ENCODE data around the gene PARVB.
"Not testable (repeated sequence)": the region's sequence is repeated elsewhere in the genome, so short reads cannot be mapped to it uniquely, and the experiment has no call there.

Gene PARVB

DNA sequence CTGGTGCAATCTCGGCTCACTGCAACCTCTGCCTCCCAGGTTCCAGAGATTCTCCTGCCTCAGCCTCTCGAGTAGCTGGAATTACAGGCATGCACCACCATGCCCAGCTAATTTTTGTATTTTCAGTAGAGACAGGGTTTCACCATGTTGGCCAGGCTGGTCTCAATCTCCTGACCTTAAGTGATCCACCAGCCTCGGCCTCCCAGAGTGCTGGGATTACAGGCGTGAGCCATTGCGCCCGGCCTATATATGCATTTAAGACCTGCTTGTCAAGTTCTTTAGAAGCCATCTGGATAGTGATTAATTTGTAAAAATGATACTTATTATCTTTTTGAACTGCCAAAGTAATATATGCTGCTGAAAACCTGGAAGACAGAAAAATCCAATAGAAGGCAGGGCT, 86.6 kb downstream of the PARVB start:
- DNase-seq (ENCODE audit: low spot score), result not testable (repeated sequence)

GRCh38 chr22:44111562-44112155, 87.6 kb downstream of the PARVB start:
- no peak for DNase-seq (ENCODE audit: low spot score)

DNA sequence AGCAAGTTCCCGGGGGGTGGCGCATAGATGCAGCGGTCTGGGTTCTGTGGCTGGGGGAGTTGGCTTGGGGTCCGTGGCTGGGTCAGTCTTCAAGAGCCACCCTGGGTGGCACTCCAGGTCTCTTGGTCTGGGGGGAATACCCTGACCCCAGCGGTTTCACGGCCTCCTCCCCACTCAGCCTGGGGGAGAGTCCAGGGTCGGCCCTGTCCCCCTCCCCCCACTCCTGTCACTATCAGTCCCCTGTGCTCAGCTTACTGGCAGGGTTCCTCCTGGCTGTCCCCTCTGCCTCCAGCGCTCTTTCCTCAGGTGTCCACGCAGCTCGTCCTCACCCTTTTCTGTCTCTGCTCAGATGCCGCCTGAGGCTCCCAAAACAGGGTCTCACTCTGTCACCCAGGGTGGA, 88.1 kb downstream of the PARVB start:
- no peak for DNase-seq (ENCODE audit: low spot score)

DNA sequence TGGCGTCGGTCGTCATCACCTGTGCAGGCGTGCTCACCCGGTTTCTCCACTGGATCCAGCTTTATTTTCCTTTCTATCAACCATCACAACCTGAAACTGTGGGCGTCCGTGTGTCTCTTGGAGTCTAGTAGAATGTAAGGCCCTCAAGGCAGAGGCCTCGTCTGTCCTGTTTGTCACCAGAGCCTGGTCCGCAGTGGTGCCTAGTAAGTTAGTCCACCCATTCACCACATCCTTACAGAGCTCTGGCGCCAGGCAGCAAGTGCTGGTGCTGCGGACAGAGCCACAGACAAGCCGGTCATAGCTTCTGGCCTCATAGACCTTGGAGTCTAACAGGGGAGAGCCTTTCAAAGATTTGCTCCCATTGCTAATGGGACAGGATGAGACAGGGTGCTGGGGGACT, 92.2 kb downstream of the PARVB start:
- no peak for DNase-seq (ENCODE audit: low spot score)

DNA sequence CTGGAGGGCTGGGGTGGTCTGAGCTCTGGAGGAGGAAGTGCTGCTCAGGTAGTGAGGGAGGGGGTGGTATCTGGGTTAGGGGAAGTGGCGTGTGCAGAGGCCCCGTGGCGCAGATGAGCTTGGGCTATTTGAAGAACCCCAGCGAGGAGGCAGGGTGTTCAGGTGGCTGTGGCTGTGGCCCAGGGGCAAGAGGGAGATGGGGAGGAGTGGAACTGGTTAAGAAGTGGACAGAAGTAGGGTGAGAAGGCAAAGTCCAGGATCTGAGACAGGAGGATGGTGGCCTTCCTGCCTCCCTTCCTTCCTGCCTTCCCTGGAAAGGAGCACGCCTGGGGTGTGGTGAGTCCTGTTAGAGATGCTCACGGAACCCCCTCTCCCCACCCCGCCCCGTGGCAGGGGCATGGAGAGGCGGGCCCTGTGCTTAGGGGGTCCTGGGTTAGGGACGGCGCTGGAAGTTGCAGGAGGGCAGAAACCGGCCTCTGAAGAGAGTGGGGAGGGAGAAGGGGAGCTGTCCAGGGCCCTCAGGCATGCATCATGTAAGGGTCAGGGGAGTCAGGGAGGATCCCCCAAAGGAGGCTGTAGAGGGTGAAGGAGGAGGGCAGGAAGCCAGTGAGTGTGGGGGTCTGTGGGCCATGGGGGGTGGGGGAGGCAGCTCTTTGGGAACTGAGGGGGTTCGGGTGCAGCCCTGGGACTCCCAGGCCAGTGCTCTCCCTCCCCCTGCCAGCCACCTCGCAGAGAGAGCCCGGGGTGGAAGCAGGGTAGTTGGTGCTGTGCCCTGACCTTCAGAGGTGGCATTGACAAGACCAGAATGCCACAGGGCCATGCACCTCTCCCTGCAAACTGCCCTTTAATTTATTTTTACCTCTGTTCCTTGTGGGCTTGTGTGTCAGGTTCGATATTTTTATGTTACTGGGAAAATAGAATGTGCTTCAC, 92.9 kb downstream of the PARVB start:
- no peak for DNase-seq (ENCODE audit: low spot score)

GRCh38 chr22:44117746-44118145, 93.6 kb downstream of the PARVB start:
- DNase-seq (ENCODE audit: low spot score), result no peak

GRCh38 chr22:44118645-44119315, 94.7 kb downstream of the PARVB start:
- no peak for DNase-seq (ENCODE audit: low spot score)

- DNase-seq (ENCODE audit: low spot score), result no peak
Observed at GRCh38 chr22:44119669-44120313, 95.7 kb downstream of the PARVB start.

DNA sequence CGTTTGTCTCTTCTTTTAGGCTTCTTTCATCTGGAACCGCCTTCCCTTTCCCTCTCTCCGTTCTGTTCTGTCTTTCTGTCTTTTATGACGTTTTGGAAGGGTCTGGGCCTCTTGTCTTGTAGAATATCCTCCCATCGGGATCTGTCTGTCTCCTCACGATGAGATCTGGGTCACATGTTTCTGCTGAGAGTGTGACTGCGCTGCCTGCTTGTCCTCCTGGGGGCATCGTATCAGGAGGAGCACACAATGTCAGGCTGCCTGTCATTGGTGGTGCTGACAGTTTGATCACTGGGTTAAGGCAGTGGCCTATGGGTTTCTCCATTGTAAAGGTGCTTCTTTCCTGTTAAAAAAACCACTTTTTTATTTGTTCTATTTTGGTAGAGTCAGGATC, 96.2 kb downstream of the PARVB start:
- no peak for DNase-seq (ENCODE audit: low spot score)

GRCh38 chr22:44125421-44125820, 101.3 kb downstream of the PARVB start:
- no peak for DNase-seq (ENCODE audit: low spot score)

DNA sequence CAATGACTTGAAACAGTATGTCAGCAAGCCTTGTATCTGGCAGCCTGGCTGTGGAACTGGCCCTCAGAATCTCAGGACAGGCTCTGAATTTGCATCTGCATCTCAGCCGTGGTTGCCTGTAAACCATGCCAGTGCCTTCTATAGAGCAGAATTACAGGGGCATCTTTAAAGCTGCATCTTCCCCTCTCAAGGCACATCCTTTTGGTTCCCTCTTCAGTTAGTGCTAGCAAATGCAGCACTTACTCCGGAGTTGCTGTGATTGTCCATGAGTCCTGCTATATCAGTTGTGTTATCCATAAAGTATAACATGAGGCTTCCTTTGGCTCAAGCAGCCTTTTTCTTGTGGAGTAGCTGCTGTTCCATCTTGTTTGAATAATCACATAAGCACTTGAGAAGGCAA, 102.7 kb downstream of the PARVB start:
- no peak for DNase-seq (ENCODE audit: low spot score)

GRCh38 chr22:44127356-44127755, 103.3 kb downstream of the PARVB start:
- DNase-seq (ENCODE audit: low spot score), result no peak

GRCh38 chr22:44128958-44129618, 105.0 kb downstream of the PARVB start:
- no peak for DNase-seq (ENCODE audit: low spot score)

GRCh38 chr22:44129619-44129976, 105.5 kb downstream of the PARVB start:
- DNase-seq (ENCODE audit: low spot score), result no peak

GRCh38 chr22:44130076-44130711, 106.1 kb downstream of the PARVB start:
- no peak for DNase-seq (ENCODE audit: low spot score)

- DNase-seq (ENCODE audit: low spot score), result no peak
Observed at GRCh38 chr22:44131412-44131811, 107.3 kb downstream of the PARVB start.

DNA sequence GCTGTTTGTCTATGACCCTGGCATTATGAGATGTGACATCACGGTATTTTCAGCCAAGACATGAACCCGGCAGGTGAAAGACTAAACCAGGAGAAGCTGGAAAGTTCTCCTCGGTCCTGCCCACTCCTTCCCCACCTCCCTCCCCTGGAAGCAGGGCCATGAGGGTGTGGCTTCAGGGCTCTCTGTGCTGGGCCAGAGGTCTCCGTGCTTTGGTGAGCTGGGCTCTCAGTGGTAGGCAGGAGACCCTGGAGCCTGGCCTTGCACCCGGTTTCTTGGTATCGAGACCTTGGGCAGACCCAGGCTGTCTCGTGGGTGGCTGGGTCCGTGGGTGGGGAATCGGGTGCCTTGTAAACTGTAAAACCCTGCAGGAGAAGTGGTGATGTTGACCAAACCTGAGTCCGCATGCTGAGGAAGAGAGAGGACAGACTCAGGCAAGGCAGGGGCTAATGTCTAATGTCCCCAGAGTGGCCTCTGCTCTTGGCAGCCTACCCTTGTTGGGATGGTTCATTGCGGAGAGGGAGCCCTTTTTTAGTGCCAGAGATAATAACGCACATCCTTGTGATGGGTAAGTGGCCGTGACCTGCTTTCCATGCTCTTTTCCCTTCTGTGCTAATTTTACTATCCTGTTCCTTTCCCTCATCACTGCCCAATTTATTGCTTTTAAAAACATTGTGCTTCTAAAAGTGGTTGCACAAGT, 108.0 kb downstream of the PARVB start:
- DNase-seq (ENCODE audit: low spot score), result no peak

DNA sequence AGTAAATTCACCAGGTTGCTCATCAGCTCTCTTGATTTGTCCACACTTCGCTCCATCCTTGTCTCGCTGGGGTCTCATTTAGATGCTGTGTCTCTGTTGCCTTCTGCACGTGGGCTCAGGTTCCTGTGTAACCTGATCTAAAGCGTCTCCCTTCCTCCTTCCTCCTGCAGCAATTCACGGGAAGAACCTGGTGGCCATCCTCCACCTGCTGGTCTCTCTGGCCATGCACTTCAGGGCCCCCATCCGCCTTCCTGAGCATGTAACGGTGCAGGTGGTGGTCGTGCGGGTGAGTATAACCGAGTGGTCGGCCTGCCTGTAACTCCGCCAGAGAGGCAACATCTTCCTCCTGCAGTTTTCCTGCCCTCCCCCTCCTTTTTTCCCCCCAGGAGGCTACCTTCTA, 108.6 kb downstream of the PARVB start:
- DNase-seq (ENCODE audit: low spot score), result no peak

DNA sequence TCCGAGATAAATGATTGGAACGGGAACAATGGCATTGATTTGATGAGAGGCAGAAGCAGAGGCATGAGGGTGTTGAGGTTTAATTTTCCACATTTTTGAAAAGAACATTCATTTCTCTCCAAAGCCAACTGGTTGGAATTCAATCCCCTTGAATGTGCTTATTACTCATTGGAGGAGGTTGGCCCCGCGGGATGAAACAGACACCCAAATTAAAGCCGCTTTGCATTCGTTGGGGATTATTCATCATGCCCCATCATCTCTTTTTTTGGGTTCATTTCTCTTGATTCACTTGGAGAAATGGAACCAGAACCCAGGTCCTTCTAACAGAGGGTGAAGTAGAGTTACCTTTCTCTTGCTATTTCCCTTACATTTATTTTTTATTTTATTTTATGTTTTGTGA, 109.1 kb downstream of the PARVB start:
- no peak for DNase-seq (ENCODE audit: low spot score)

GRCh38 chr22:44133901-44134571, 109.9 kb downstream of the PARVB start:
- no peak for DNase-seq (ENCODE audit: low spot score)
